DOHH2 (cell line): ENCODE data around the gene MAP2K5.

ENCODE experiments used
- H3F3A ChIP-seq: fragments of 200-600 bp; sonication (generic), shearing (Covaris generic); 2 replicates; pipeline ENCODE4 v1.6.0; 2016; ENCODE audit warnings: antibody characterized with exemption, mild to moderate bottlenecking; ENCODE audit not compliant: control insufficient read depth, insufficient read depth
- H3K27ac ChIP-seq: fragments of 200-600 bp; sonication (generic); 2 replicates; pipeline ENCODE4 v1.5.1; 2014; ENCODE audit warnings: low read depth, mild to moderate bottlenecking, low read length, moderate library complexity
- H3K27me3 ChIP-seq: fragments of 200-600 bp; sonication (generic); 2 replicates; pipeline ENCODE4 v1.6.1; 2014; ENCODE audit warnings: mild to moderate bottlenecking, low read length, mixed read lengths; ENCODE audit not compliant: control insufficient read depth
- H3K36me3 ChIP-seq: fragments of 200-600 bp; sonication (generic); 2 replicates; pipeline ENCODE4 v1.6.1; 2014; ENCODE audit warnings: mild to moderate bottlenecking, low read length, moderate library complexity, mixed read lengths; ENCODE audit not compliant: control insufficient read depth
- H3K4me1 ChIP-seq: fragments of 200-600 bp; sonication (generic); 2 replicates; pipeline ENCODE4 v1.6.1; 2014; ENCODE audit warnings: mild to moderate bottlenecking, low read length, mixed read lengths; ENCODE audit not compliant: control insufficient read depth
- H3K4me2 ChIP-seq: fragments of 200-600 bp; sonication (generic); 2 replicates; pipeline ENCODE4 v1.6.0; 2014; ENCODE audit warnings: mild to moderate bottlenecking, low read length, moderate library complexity
- H3K4me3 ChIP-seq: fragments of 200-600 bp; sonication (generic); 2 replicates; pipeline ENCODE4 v1.5.1; 2014; ENCODE audit warnings: mild to moderate bottlenecking, low read length, mixed read lengths
- H3K79me2 ChIP-seq: fragments of 200-600 bp; sonication (generic); 2 replicates; pipeline ENCODE4 v1.6.1; 2014; ENCODE audit warnings: mild to moderate bottlenecking, low read length, mixed read lengths; ENCODE audit not compliant: control insufficient read depth
- H3K9me2 ChIP-seq: fragments of 200-600 bp; sonication (generic); replicated peaks from 2 replicates; pipeline ENCODE4 v1.6.1; 2014; ENCODE audit warnings: mild to moderate bottlenecking, low read length, mixed read lengths; ENCODE audit not compliant: control insufficient read depth
- H3K9me3 ChIP-seq: fragments of 200-600 bp; sonication (generic); 2 replicates; pipeline ENCODE4 v1.6.1; 2014; ENCODE audit warnings: antibody characterized with exemption, low read length, mixed read lengths; ENCODE audit not compliant: control insufficient read depth, insufficient read depth
- H4K20me1 ChIP-seq: fragments of 200-600 bp; sonication (generic); 2 replicates; pipeline ENCODE4 v1.6.0; 2014; ENCODE audit warnings: low read depth, mild to moderate bottlenecking, antibody characterized with exemption, low read length, moderate library complexity; ENCODE audit not compliant: control insufficient read depth, insufficient read depth
- EZH2phosphoT487 ChIP-seq: fragments of 200-600 bp; sonication (generic); IDR thresholded peaks from 2 replicates; pipeline ENCODE4 v1.6.1; 2017; ENCODE audit warnings: borderline replicate concordance, mild to moderate bottlenecking, antibody characterized with exemption, low read length, moderate library complexity, mixed read lengths
- TF ChIP-seq, protein P1 (sequence below): fragments of 200-600 bp; sonication (generic); IDR thresholded peaks from one replicate; pipeline ENCODE4 v1.5.1; 2014; ENCODE audit warnings: antibody characterized with exemption, mild to moderate bottlenecking, low read depth, low read length; ENCODE audit not compliant: poor library complexity, severe bottlenecking

Gene MAP2K5

DNA sequence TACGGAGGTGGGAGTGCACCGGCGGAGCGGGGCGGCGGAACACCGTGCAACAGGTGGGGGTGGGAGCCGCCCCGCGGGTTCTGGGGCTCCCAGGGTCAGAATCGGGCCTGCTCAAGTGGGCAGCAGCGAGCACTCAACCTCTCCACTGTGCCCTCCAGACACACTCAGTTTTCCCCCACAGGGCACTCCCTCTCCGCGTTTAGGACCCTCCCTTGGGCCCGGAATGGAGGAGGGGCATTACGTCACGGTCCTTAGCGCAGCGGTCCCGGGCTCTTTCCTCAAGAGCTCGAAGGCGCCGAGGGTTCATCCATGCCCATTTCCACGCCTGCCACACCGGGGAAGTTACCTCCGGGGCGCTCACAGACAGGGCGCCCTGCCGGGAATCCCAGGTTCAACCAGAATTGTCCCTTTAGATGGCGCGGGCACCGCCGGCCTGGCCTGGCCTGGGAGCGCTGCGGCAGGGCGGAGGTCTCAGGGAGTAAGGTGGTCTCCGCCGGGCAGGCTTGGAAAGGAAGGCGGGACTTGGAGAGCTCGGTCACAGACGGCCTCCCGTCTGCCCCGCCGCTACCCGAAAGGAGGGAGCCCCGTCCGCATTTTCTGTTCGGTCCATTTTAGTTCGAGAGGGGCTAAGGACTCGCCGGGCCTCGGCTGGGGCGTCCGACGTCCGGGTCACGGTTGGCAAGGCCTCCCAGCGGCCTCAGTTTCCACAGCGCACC is 292.2 kb downstream of the MAP2K5 start:
- Histone ChIP-seq H3K9me2 (no peaks in the 10 kb centered on the region), H3K79me2 (no peaks in the 10 kb centered on the region), H3K4me1 (peaks cover 56% of the 10 kb centered on the region), H3K36me3 (no peaks in the 10 kb centered on the region), H3K9me3 (no peaks in the 10 kb centered on the region), H3K27ac (no peak overlapping the region), H3K27me3 (peaks cover 37% of the 10 kb centered on the region), H4K20me1 (no peaks in the 10 kb centered on the region), H3F3A (peaks cover 11% of the 10 kb centered on the region; the same call in 1 of the 2 replicates), H3K4me2 (peak overlapping the region; percentile 92), H3K4me3 (peak overlapping the region; percentile 74)
- TF ChIP-seq, protein P1, sequence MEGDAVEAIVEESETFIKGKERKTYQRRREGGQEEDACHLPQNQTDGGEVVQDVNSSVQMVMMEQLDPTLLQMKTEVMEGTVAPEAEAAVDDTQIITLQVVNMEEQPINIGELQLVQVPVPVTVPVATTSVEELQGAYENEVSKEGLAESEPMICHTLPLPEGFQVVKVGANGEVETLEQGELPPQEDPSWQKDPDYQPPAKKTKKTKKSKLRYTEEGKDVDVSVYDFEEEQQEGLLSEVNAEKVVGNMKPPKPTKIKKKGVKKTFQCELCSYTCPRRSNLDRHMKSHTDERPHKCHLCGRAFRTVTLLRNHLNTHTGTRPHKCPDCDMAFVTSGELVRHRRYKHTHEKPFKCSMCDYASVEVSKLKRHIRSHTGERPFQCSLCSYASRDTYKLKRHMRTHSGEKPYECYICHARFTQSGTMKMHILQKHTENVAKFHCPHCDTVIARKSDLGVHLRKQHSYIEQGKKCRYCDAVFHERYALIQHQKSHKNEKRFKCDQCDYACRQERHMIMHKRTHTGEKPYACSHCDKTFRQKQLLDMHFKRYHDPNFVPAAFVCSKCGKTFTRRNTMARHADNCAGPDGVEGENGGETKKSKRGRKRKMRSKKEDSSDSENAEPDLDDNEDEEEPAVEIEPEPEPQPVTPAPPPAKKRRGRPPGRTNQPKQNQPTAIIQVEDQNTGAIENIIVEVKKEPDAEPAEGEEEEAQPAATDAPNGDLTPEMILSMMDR: no peak
- no peak; the same call in 1 of the 2 replicates for TF ChIP-seq EZH2phosphoT487

DNA sequence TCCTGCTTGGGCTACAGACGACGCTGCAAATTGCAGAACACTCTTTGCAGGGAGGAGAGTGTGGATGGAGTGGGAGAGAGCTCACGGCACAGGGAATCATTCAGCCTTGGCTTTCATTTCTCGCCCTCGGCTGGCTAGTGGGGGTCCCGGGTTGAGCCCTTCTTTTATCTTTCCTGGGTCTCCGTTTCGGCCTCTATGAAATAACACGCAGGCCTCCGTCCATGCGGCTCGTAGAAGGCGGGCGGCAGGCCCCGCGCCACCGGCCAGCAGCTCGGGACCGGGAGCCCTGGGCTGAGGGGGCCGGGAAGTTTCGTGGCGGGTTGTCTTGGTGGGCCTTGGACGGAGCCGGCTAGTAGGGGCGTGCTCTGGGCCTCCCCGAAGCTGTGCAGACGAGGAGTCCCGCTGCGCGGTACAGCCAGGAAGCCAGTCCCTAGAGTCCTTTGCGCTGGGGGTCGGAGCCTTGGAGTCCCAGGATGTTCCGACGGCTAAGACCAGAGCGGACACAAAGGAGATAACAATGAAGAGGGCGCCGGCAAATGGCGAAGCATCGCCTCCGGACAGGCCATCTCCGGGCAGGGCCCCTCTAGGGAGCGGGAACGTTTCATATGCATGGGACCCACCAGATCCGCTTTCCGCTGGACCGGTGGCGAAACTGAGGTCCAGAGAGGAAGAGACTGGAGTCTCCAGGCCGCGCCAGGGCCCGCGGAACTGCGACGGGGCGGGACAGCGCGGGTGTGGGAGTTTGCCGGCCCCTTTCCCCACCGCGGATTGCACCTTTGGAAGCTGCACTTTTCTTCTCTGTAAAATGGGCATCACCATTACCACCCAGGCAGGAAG is 293.0 kb downstream of the MAP2K5 start:
- Histone ChIP-seq H3K9me2 (no peaks in the 10 kb centered on the region), H3K36me3 (peaks cover 2% of the 10 kb centered on the region; the same call in 1 of the 2 replicates), H3K9me3 (no peaks in the 10 kb centered on the region), H4K20me1 (no peaks in the 10 kb centered on the region), H3K27ac (no peak overlapping the region), H3K4me3 (peak overlapping the region; percentile 74), H3K27me3 (peaks cover 37% of the 10 kb centered on the region), H3F3A (peaks cover 11% of the 10 kb centered on the region; the same call in 1 of the 2 replicates), H3K4me1 (peaks cover 56% of the 10 kb centered on the region), H3K4me2 (peak overlapping the region; percentile 92), H3K79me2 (no peaks in the 10 kb centered on the region)
- TF ChIP-seq EZH2phosphoT487: peak; percentile 87
- TF ChIP-seq, protein P1: no peak

GRCh38 chr15:67836134-67836455 is 293.6 kb downstream of the MAP2K5 start:
- peak overlapping the region; percentile 92 for H3K4me2 ChIP-seq

More at GRCh38 chr15:67836134-67836455, 293.6 kb downstream of the MAP2K5 start:
- Histone ChIP-seq H3F3A (peaks cover 11% of the 10 kb centered on the region; the same call in 1 of the 2 replicates), H3K27me3 (peaks cover 37% of the 10 kb centered on the region), H3K4me1 (peaks cover 61% of the 10 kb centered on the region), H3K79me2 (no peaks in the 10 kb centered on the region), H3K27ac (no peak overlapping the region), H3K36me3 (peaks cover 2% of the 10 kb centered on the region; the same call in 1 of the 2 replicates), H3K9me3 (no peaks in the 10 kb centered on the region), H4K20me1 (no peaks in the 10 kb centered on the region), H3K4me3 (peak overlapping the region; percentile 74), H3K9me2 (no peaks in the 10 kb centered on the region)
- TF ChIP-seq EZH2phosphoT487: no peak
- TF ChIP-seq, protein P1: no peak
